Measurements from ENCODE around the gene HYLS1.

HYLS1 gene

GRCh38 chr11:125949271-125950177 lies 62.1 kb downstream of the HYLS1 start:
- DNase-seq (ENCODE audit: low read depth): no peak

GRCh38 chr11:125950178-125950490 lies 62.7 kb downstream of the HYLS1 start:
- DNase-seq (ENCODE audit: low read depth): no peak
